DOHH2 (cell line): ENCODE results near the gene ZMIZ2.

Experiments
- H3F3A ChIP-seq: fragments of 200-600 bp; sonication (generic), shearing (Covaris generic); 2 replicates; pipeline ENCODE4 v1.6.0; 2016; ENCODE audit warnings: antibody characterized with exemption, mild to moderate bottlenecking; ENCODE audit not compliant: control insufficient read depth, insufficient read depth
- H3K27ac ChIP-seq: fragments of 200-600 bp; sonication (generic); 2 replicates; pipeline ENCODE4 v1.5.1; 2014; ENCODE audit warnings: low read depth, mild to moderate bottlenecking, low read length, moderate library complexity
- H3K27me3 ChIP-seq: fragments of 200-600 bp; sonication (generic); 2 replicates; pipeline ENCODE4 v1.6.1; 2014; ENCODE audit warnings: mild to moderate bottlenecking, low read length, mixed read lengths; ENCODE audit not compliant: control insufficient read depth
- H3K36me3 ChIP-seq: fragments of 200-600 bp; sonication (generic); 2 replicates; pipeline ENCODE4 v1.6.1; 2014; ENCODE audit warnings: mild to moderate bottlenecking, low read length, moderate library complexity, mixed read lengths; ENCODE audit not compliant: control insufficient read depth
- H3K4me1 ChIP-seq: fragments of 200-600 bp; sonication (generic); 2 replicates; pipeline ENCODE4 v1.6.1; 2014; ENCODE audit warnings: mild to moderate bottlenecking, low read length, mixed read lengths; ENCODE audit not compliant: control insufficient read depth
- H3K4me2 ChIP-seq: fragments of 200-600 bp; sonication (generic); 2 replicates; pipeline ENCODE4 v1.6.0; 2014; ENCODE audit warnings: mild to moderate bottlenecking, low read length, moderate library complexity
- H3K4me3 ChIP-seq: fragments of 200-600 bp; sonication (generic); 2 replicates; pipeline ENCODE4 v1.5.1; 2014; ENCODE audit warnings: mild to moderate bottlenecking, low read length, mixed read lengths
- H3K79me2 ChIP-seq: fragments of 200-600 bp; sonication (generic); 2 replicates; pipeline ENCODE4 v1.6.1; 2014; ENCODE audit warnings: mild to moderate bottlenecking, low read length, mixed read lengths; ENCODE audit not compliant: control insufficient read depth
- H3K9me2 ChIP-seq: fragments of 200-600 bp; sonication (generic); replicated peaks from 2 replicates; pipeline ENCODE4 v1.6.1; 2014; ENCODE audit warnings: mild to moderate bottlenecking, low read length, mixed read lengths; ENCODE audit not compliant: control insufficient read depth
- H3K9me3 ChIP-seq: fragments of 200-600 bp; sonication (generic); 2 replicates; pipeline ENCODE4 v1.6.1; 2014; ENCODE audit warnings: antibody characterized with exemption, low read length, mixed read lengths; ENCODE audit not compliant: control insufficient read depth, insufficient read depth
- H4K20me1 ChIP-seq: fragments of 200-600 bp; sonication (generic); 2 replicates; pipeline ENCODE4 v1.6.0; 2014; ENCODE audit warnings: low read depth, mild to moderate bottlenecking, antibody characterized with exemption, low read length, moderate library complexity; ENCODE audit not compliant: control insufficient read depth, insufficient read depth
- EZH2phosphoT487 ChIP-seq: fragments of 200-600 bp; sonication (generic); IDR thresholded peaks from 2 replicates; pipeline ENCODE4 v1.6.1; 2017; ENCODE audit warnings: borderline replicate concordance, mild to moderate bottlenecking, antibody characterized with exemption, low read length, moderate library complexity, mixed read lengths
- TF ChIP-seq, protein P1 (sequence below): fragments of 200-600 bp; sonication (generic); IDR thresholded peaks from one replicate; pipeline ENCODE4 v1.5.1; 2014; ENCODE audit warnings: antibody characterized with exemption, mild to moderate bottlenecking, low read depth, low read length; ENCODE audit not compliant: poor library complexity, severe bottlenecking

Gene ZMIZ2

DNA sequence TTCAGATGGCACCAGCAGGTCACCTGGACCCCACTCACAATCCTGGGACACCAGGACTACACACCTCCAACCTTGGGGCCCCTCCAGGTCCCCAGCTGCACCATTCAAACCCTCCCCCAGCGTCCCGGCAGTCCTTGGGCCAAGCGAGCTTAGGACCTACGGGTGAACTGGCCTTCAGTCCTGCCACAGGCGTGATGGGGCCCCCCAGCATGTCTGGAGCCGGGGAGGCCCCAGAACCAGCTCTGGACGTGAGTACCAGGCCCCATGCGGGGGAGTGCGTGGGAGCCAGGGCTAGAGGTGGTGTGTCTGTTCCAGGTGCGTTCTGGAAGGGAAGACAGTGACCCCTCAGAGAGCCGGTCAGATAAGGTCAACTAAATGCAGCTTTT, 17.8 kb downstream of the ZMIZ2 start:
- Histone ChIP-seq H3K27me3 (no peaks in the 10 kb centered on the region), H3K4me2 (no peak overlapping the region), H3K9me2 (no peaks in the 10 kb centered on the region), H3F3A (peaks cover 3% of the 10 kb centered on the region; the same call in 1 of the 2 replicates), H3K36me3 (peaks cover 66% of the 10 kb centered on the region), H3K79me2 (no peaks in the 10 kb centered on the region), H3K4me3 (no peak overlapping the region), H3K27ac (no peak overlapping the region), H3K4me1 (peaks cover 6% of the 10 kb centered on the region), H3K9me3 (no peaks in the 10 kb centered on the region), H4K20me1 (no peaks in the 10 kb centered on the region)
- TF ChIP-seq, protein P1, sequence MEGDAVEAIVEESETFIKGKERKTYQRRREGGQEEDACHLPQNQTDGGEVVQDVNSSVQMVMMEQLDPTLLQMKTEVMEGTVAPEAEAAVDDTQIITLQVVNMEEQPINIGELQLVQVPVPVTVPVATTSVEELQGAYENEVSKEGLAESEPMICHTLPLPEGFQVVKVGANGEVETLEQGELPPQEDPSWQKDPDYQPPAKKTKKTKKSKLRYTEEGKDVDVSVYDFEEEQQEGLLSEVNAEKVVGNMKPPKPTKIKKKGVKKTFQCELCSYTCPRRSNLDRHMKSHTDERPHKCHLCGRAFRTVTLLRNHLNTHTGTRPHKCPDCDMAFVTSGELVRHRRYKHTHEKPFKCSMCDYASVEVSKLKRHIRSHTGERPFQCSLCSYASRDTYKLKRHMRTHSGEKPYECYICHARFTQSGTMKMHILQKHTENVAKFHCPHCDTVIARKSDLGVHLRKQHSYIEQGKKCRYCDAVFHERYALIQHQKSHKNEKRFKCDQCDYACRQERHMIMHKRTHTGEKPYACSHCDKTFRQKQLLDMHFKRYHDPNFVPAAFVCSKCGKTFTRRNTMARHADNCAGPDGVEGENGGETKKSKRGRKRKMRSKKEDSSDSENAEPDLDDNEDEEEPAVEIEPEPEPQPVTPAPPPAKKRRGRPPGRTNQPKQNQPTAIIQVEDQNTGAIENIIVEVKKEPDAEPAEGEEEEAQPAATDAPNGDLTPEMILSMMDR: no peak
- no peak for TF ChIP-seq EZH2phosphoT487

DNA sequence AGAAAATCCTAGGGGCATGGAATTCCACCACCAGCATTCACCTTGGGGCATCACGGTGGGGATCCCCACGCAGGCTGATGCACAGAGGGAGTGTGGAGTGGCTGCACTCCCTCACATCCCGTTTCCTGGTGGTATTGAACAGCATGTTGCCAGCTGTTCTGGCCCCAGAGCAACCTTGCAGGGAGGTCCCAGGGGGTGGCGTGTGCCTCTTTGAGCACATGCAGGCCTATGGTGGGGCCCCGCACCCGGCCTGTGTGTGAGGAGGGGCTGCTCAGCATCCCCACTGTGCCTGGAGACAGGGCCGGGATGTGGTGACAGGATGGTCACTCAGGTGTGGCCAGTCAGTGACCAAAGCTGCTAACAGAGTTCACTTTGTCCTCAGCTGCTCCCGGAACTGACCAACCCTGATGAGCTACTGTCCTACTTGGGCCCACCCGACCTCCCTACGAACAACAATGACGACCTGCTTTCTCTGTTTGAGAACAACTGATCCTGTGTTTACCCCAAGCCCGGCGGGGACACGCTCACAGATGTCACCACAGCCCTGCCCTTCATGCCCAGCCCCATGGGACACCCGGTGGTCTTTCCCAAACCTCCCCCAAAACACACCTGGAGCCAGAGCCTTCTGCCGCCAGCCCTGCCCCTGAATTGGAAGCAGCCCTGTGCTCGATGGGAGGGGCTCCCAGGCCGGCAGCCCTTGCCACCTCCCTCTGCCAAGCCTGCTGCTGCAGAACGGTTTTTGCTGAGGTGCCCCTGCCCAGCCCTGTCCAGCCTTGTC, 18.7 kb downstream of the ZMIZ2 start:
- Histone ChIP-seq H3K27ac (no peak overlapping the region), H3K9me2 (no peaks in the 10 kb centered on the region), H3K79me2 (no peaks in the 10 kb centered on the region), H3K27me3 (no peaks in the 10 kb centered on the region), H3K4me3 (no peak overlapping the region), H4K20me1 (no peaks in the 10 kb centered on the region), H3K4me2 (no peak overlapping the region), H3K9me3 (no peaks in the 10 kb centered on the region), H3F3A (peaks cover 3% of the 10 kb centered on the region; the same call in 1 of the 2 replicates), H3K4me1 (peaks cover 6% of the 10 kb centered on the region), H3K36me3 (peaks cover 60% of the 10 kb centered on the region)
- TF ChIP-seq, protein P1: no peak
- no peak for TF ChIP-seq EZH2phosphoT487

DNA sequence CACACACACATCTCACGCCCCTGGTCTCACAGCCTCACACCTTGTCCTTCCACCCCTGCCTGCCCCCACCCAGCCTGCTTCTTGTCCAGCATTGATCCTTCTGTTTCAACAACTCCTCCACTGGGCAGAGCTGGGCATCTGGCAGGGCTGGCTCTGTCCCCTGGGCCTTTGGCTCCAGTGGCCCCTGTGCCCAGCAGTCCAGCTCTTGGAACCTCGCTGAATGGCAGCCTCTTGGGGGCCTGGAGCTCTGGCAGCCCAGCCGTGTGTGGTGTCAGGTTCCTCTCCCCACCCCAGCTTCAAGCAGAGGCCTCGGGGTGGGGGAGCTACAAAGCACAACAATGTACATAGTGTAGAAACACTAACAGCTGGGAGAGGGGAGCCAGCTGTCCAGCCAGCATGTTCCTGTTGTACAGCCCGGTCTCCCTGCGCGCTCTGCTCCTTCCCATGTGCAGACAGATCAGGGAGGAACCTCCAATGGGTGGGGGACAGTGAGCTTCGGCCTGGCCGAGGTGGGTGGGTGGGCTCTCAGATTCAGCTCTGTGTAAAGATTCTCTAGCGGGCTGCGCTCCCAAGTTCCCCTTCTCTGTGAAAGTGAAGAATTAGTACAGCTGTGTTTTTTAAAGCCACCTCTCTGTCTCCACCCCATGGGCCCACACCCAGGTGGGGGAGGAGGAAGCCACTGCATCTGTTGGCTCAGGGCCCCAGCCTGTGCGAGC, 19.4 kb downstream of the ZMIZ2 start:
- Histone ChIP-seq H4K20me1 (no peaks in the 10 kb centered on the region), H3K9me2 (no peaks in the 10 kb centered on the region), H3F3A (peaks cover 3% of the 10 kb centered on the region; the same call in 1 of the 2 replicates), H3K36me3 (peaks cover 52% of the 10 kb centered on the region), H3K4me3 (no peak overlapping the region), H3K27ac (no peak overlapping the region), H3K4me2 (no peak overlapping the region), H3K4me1 (peaks cover 6% of the 10 kb centered on the region), H3K9me3 (no peaks in the 10 kb centered on the region), H3K79me2 (no peaks in the 10 kb centered on the region), H3K27me3 (no peaks in the 10 kb centered on the region)
- no peak for TF ChIP-seq EZH2phosphoT487
- TF ChIP-seq, protein P1: no peak
